ENCODE measurements around the gene SEMA3D.

- TF ChIP-seq RAD21 (conservative IDR thresholded peaks at IDR 0.05), result no peak
- TF ChIP-seq, protein P1, sequence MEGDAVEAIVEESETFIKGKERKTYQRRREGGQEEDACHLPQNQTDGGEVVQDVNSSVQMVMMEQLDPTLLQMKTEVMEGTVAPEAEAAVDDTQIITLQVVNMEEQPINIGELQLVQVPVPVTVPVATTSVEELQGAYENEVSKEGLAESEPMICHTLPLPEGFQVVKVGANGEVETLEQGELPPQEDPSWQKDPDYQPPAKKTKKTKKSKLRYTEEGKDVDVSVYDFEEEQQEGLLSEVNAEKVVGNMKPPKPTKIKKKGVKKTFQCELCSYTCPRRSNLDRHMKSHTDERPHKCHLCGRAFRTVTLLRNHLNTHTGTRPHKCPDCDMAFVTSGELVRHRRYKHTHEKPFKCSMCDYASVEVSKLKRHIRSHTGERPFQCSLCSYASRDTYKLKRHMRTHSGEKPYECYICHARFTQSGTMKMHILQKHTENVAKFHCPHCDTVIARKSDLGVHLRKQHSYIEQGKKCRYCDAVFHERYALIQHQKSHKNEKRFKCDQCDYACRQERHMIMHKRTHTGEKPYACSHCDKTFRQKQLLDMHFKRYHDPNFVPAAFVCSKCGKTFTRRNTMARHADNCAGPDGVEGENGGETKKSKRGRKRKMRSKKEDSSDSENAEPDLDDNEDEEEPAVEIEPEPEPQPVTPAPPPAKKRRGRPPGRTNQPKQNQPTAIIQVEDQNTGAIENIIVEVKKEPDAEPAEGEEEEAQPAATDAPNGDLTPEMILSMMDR (IDR thresholded peaks at IDR 0.05; ENCODE audit: poor library complexity, severe bottlenecking), result no peak
- TF ChIP-seq EZH2 (IDR thresholded peaks at IDR 0.05; ENCODE audit: borderline replicate concordance, insufficient read depth, low read length, poor library complexity, severe bottlenecking), result no peak
Measured at GRCh38 chr7:85075864-85076263, 111.0 kb downstream of the SEMA3D start.

Data from neural cell (in vitro differentiated cells).